EL (cell line): Measurements from ENCODE around the gene CLCNKB.

Source experiments
- DNase-seq: peaks from one replicate; pipeline ENCODE4 v3.0.0-alpha.2; 2016

The CLCNKB gene

DNA sequence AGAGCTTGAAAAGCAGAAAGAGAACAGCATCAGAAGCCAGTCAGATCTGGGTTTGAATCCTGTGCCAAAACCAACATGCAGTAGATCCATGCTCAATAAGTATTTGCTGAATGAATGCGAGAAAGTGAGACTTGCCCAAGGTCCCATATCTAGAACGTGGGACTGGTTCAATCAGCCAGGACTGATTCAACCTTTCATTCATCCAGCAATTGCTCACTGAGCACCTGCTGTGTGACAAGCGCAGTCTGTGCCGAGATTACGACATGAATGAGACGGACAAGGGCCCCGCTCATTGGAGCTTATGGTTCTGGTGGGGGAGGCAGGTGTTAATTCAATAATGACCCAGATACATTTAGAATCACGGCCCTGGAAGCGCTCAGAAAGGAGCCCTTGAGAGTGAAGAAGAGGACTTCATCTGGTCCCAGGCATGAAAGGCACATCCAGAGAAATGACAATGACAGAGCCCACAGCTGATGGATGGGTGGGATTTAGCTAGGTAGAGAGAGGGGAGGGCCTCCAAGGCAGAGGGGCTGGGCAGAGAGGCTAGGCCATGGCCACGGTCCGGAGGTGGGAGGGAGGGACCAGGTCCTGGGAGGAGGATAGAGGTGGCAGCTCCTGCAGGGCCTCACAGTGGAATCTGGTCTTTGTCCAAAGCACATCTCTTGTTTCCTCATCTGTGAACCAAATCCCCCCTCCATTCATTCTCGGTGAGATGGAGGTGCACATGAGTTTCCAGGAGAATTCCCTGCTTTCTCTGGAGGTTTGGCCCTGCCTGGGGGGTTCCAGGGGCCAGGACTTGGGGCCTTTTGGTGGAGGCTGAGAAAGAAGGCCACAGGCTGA, 34.0 kb downstream of the CLCNKB start:
- no peak for DNase-seq

DNA sequence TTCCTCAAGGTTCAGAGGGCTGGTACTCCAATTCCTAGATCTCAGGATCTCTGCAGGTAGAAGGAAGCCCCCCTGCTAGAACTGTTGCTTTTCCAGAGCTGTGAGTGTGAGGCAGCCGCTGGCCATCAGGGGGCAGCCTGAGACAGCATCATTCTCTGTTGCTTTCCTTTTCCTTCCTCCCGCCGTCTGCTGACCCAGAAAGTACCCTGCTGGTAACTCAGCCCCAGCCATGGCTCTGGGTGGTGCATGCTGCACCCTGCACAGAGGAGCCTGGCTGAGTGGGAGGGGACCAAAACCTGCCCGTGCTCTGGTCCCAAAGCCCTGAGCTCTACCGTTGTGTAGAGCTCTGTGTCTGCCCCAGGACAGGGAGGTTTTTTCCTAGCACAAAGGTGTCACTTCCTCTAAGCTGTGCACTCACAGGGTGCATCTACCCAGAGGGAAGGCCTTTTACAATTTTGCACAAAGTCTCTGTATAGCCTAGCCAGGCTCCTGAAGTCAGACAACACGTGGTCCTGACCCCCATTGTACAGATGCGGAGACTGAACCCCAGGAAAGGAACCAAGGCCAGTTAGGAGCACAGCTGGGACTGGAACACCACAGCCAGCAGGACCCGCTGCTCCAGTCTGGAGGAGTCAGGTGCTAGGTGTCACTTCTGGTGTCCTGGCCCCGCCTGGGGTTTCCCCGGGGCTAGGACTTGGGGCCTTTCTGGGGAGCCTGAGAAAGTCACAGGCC, 35.5 kb downstream of the CLCNKB start:
- DNase-seq: peak; percentile 76

DNA sequence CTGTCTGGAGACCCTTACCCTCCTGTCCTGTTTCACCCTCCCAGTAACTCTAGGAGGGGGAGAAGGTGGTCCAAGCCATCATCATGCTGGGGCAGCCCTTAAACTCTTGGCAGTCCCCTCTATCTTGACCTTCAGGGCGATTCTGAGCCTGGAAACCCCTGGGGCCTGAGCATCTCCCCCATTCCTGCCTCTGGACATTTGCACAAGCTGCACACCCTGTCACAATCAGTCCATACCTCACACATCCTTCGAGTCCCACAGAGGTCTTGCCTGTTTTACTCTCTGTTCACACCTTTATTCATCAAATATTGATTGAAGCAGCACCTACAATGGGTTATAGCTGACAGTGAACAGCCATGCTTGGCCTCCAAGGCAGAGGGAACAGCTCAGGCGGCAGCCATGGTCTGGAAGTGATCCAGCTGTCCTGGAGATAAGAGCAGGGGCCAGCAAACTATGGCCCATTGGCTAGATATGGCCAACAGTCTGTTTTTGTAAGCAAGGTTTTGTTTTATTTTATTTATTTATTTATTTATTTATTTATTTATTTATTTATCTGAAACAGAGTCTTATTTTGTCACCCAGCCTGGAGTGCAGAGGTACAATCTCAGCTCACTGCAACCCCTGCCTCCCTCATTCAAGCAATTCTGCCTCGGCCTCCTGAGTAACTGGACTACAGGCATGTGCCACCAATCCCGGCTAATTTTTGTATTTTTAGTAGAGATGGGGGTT, 37.0 kb downstream of the CLCNKB start:
- DNase-seq: no peak

DNA sequence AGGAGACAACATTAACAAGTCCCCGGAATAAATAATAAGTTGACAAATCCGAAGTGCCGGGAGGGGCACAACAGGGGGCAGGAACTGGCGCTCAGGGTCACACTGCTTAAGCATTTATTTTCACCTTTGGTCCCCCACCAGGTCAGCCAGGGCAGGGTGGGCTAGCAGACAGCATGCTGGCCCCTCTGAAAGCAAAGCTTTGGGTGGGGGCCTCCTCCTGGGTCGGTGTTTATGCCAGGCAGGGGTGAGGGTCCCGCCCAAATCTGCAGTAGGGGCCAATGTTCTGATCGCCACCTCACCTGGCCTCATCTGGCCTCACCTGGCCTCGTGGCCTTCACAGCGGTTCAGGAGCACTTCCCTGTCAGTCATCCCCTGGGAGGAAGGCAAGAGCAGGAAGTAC, 38.1 kb downstream of the CLCNKB start:
- no peak for DNase-seq

DNA sequence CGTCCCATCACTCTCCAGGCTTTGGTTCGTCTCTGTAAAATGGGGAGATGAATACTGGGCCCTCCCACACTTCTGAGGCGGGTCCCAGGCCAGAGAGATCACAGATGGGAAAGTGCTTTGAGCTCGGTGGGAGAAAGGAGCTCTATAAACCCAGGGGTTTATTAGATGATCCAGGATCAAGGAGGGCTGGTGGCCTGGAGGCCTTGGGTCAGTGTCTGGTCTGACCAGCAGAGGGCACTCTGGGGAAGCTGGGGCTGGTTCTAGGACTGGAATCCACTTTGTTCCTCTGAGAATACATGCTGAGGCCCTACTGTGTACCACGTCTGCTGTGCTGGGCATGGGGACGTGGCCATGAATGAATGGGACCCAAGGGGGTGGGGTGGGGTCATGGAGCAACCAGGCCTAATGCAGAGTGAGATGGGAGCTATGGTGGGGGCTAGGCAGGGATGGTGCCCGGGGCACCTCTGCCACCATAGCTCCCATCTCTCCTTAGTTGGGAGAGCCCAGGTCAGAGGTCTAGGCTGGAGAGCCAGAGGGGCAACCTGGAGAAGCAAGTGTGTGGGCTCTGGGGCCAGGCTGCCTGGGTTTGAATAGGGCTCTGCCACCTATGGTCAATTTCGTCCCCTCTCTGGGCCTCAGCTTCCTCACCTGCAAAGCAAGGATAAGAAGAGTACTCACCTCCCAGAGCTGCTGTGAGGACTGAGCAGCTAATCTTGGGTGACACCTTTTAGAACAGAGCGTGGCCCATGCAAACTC, 38.9 kb downstream of the CLCNKB start:
- DNase-seq: peak; percentile 64

DNA sequence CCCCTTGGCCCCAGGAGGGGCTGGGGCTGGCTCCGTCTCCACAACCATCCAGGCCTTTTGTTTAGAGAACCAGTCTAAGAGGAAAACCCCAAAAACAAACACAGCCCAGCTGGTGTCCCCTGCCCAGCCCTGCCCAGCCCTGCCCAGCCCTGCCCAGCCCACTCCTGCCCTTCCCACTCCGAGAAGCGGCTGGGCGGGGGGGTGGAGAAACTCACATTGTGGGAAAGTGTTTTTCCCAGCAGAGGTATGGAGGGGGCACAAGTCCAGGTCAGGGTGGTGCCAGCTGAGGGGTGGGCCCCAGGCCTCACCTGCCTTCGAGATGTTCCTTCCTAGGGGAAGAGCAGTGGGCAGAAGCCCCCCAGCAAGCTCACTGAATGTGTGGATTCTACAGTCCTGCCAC, 39.9 kb downstream of the CLCNKB start:
- no peak for DNase-seq

DNA sequence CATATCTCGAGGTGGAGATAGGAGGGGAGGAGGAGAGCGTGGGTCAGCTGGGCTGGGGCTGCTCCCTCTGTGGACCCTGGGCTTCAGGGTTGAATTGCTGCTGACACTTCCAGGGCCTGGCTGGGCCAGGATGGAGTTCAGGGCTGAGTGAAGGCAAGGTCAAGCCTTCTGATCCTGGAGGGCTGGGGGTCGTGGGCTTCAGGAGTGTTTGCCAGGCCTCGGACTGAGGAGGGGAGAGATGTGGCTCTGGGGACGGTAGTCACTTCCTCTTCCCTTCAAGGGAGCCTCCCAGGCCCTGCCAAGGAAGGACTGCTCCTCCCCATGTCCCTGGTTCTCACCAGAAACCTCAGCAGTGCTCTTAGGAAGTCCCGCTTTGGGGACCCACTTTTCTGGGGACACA, 41.9 kb downstream of the CLCNKB start:
- DNase-seq: no peak

DNA sequence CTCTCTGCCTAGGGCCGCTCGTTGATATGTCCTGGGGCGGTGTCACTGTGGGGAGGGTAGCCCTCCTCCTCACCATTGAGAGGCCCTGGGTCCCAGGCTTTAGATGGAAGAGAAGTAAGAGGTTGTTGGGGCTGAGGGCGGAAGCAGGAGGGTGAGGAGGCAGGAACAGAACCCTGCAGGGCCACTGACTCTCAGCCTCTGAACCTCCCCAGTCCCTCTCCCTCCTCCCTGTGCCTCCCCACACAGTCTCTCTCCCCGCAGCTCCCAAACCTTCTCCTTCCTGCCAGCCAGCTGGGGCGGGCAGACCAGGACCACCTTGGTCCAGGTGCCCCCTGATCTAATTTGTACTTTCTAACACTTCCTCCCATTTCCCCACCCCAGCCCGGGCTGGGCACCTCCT, 44.2 kb downstream of the CLCNKB start:
- DNase-seq: no peak

DNA sequence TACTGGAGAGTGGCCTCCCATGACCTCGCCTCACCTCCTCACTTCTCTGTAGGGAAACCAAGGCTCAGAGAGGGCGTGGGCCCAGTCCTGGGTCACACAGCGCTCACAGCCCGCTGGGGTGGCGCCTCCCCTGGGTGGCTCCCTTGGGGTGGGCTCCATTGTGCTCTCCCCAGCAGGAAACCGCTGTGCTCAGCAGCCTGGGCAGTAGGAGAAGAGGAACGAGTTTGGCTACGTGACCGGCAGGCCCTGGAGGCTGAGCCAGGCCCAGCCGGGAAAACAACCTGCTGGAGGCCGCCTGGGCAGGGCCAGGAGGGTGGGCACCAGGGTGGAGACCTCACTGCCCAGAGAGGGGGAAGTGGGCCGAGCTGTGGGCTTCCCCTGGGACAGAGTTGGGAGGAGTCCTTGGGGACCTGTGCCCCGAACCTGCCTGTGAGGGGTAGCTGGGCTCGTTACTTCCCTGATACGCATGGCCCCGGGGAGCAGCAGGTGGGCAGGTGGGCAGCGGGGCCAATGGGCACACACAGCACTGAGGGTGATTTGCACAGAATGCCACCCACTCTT, 44.8 kb downstream of the CLCNKB start:
- DNase-seq: no peak

DNA sequence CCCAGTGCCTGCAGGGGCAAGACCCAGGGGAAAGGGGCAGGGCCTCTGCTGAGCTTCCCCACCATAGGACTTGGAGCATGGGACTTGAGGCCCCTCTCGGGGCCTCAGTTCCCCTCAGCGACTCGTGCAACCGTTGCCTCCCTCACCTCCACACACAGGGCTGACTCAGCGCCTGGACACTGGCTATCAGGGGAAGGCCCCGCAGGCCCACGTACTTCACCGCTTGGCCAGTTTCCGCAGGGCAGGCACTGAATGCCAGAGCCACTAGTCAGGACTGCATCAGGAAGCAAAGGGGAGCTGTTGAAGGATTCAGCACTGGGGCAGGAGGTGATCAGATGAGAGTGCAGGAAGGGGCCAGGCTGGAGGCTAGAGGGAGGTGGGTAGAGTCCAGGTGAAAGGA, 45.4 kb downstream of the CLCNKB start:
- DNase-seq: peak; percentile 78

DNA sequence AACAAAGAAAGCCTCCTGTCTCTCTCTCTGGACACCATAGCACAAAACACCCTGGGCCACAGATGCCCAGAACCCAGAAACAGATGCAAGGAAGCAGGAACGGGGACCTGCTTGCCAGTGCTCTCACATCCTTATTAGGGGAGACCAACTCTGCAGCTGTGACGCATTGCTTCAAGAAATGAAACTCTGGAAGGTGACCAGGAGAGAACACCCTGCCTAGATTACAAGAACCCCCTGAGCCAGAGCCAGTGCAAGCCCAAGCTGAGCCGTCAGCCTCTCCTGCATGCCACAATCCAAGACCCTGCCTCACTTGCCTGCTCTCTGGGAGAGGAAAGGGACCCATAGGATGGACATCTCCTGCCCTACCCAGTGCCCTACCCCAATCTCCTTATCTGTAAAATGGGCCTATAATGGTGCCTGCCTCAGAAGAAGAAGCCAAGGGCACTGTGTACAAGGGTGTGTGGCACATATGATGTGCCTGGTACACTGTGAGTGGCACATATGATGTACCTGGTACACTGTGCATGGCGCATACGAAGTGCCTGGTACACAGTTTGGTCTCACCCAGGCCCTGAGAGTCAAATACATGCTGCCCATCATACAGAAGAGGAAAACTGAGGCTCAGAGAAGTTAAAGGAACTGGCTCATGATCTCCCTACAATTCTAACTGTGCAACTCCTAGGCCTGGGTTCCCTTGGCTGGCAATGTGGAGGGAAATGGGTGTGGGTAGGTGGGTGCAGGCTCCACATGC, 46.7 kb downstream of the CLCNKB start:
- DNase-seq: no peak

DNA sequence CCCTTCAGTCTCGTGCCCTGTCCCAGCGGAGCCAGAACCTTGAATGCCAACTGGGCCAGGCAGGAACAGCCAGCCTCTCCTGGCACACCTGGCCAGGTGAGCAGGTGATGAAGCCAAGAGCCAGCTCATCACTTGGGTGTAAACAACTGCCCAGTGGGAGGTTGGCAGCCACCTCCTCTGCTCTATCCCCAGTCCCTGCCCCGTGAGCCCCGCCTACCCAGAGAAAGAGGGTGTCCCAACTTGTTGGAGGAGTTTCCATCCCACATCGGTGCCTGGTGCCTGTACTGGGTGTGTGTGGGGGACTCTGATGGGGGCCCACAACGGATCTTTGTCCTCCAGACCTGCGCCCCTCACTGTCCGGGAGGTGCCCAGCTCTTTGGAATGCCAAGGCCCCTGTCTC, 47.7 kb downstream of the CLCNKB start:
- no peak for DNase-seq

DNA sequence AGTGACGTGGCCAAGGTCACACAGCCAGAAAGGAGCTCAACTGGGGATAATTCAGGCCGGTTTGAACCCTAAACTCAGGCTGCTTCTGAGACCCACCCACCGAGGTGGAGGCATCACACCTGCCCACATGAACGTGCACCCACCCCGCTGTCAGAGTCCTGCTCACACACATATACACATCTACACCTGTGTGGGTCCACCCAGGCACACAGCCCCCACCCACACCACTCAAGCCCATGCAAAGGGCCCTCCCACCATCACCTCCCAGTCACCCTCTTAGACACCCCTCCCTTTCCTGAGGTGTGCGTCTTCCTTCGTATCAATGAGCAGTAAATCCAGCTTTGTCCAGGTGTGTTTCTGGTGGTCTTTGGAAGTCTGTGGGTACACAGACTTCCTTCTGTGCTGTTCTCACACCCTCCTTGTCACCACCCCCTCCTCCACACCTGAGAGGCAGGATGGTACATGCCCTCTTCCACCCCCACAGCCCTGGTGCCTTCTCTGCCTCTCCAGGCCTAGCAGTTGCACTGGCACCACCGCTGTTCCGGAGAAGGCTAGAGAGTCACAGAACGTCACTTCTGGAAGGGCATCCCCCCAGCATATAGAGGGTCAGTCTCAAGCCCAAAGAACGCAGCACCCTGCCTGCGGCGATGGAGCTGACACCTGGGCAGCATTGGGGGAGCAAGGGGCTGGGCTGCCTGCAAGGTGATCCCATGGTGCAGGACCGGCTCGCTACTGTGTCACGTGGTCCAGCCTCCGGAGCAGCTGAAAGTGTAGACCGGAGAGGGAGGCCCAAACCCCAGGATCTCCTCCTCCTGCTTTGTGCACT, 48.7 kb downstream of the CLCNKB start:
- DNase-seq: no peak

DNA sequence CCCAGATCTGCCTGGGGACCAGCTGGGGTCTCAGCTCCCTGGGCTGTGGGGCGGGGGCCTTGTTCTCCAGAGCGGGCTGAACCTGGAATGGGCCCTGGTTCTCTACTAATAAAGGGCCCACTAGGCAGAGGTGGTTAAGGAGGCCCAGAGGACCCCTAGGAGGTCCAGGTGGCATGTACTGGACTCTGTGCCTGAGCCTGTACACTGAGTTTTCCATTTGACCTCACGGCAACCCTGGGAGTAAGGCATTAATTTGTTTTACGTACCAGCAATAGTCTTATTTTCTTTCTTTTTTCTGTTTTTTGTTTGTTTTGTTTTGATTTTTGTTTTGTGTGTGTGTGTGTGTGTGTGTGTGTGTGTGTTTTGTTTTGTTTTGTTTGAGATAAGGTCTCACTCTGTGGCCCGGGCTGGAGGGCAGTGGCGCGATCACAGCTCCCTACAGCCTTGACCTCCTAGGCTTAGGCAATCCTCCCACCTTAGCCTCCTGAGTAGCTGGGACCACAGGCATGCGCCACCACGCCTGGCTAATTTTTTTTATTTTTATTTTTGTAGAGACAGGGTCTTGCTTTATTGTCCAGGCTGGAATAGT, 49.4 kb downstream of the CLCNKB start:
- DNase-seq: no peak

DNA sequence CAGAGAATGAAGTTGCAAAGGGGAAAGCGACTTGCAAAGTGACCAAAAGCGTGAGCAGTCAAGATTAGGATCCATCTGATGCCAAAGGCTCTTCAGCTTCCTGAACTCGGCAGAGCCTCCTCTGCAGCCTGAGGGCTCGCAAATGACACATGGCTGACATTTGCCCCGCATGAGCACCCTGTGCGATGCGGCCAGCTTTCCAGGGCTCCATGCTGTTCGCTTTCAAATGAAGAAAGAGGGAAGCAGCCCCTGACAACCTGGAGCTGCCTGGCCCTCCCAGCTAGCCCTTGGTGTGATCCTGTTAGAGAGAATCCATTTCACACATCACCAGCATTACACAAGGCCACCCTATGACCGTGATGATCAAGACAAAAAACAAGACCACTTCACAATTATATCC, 50.0 kb downstream of the CLCNKB start:
- no peak for DNase-seq

DNA sequence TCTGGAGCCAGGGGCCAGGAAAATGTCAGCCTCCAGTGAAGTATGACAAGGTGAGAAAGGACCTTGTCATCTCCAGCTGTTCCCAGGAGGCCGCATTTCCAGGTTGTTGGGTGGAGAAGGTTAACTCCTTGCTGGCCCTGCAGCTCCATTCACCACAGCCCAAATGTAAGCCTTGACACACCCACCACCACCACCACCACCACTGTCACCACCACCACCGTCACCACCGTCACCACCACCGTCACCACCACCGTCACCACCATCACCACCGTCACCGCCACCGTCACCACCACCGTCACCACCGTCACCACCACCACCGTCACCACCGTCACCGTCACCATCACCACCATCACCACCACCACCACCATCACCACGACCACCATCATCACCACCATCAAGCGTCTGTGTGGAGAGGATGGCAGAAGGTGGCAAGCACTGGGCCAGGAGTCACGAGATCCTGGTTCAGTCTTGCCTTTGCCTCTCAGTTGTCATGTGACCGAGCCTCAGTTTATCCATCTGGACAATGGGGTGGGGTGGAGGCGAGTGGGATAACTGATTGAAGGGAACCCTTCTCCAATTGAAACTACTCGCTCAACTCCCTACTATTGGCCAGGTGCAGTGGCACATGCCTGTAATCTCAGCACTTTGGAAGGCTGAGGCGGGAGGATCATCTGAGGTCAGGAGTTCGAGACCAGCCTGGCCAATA, 51.0 kb downstream of the CLCNKB start:
- no peak for DNase-seq

DNA sequence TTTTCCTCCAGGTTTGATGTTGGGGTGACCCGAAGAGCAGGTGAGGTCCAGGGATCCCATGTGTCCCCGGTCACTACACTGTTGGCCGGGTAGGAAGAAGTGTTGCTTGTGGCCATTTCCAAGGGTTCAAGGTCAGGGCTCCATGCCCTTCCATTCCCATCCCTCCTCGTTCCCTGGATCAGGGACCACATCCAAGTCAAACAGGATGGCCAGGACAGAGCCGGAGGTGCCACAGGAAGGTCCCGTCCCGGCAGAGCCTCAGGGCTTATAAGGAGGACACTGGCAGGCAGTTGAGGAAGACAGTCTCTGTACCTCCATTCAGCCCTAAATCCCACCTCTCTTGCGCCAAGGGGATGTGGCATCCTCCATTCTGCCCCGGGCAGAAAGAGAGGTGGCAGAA, 51.9 kb downstream of the CLCNKB start:
- DNase-seq: no peak

DNA sequence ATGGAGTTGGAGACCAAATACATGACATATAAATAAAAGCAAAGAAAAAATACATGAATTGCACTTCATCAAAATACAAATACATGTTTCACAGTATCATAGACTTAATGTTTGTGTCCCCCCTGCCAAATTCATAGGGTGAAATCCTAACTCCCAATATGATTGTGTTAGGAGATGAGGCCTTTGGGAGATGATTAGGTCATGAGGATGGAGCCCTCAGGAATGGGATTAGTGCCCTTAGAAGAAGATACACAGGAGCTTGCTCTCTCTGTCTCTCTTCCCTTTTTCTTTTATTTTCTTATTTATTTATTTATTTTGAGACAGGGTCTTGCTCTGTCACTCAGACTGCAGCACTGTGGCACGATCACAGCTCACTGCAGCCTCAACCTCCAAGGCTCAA, 55.8 kb downstream of the CLCNKB start:
- no peak for DNase-seq

DNA sequence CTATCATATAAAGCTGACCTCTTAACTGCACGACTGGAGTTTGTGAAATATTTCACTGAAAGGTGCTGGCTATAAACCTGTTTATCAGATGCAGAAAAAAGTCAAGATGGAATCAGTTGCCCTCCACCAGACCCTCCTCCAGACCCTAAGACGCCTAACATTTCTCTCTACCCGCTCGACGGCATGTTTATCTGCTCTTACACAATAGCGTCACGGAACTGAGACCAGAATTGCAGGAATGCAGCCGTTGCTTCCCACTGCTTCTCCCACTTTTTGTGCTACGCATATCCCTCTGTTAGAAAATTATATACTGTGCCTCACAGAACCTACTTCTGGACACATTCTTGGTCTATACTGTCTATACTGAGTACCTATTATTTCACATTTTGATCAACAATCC, 58.0 kb downstream of the CLCNKB start:
- DNase-seq: no peak
